ENCODE measurements around the gene RABL6. TPM values are rescaled to one million over a fixed set of nuclear protein-coding genes. Genes with fewer than 3 reads are reported as not detected.

Gene RABL6
- total RNA-seq, 1 donor from 2014 or later = 69.4 TPM

DNA sequence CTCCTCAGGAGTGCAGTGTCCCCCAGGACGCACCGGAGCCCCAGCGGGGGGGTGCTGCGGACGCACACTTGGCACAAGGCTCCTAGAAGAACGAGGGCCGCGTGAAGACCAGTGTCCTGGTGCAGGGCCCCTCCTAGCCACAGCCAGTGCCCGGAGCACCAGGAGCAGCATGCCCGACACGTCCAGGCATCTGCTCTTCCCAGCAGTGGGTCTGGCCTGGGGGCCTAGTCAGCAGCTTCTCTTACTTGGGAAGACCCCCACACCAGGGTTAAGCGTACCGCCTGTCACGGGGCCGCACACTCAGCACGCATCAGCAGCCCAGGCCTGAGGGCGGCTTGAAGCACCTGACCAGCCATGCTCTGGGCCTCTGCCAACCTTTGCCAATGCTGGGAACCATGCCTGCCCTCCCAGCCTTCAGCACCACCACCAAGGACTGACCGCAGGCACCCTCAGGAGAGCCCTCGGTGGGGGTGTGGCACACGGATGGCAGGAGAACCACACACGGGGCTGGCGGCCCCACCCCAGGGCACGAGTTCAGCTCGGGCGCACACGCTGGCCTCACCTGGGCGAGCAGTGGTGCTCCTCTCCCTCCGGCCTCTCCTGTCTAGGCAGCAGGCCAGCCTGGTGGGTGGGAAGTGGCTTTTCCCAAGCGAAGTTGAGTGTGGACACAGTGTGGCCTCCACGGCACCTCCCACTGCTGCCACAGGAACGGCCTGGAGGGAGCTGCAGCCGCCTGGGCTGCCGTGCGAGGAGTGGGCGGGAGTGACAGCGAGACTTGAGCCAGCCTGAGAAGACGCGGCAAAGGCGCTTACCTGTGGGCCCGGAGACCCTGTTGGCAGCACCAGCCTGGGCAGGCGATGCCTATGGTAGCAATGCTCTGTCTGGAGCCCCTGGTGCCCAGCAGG, 22.5 kb downstream of the RABL6 start:
- Histone ChIP-seq H3K4me2 (ENCODE audit: low read length) (no peak overlapping the region), H3K27me3 (ENCODE audit: insufficient read depth, low read length) (no peaks in the 10 kb centered on the region), H3K27ac (ENCODE audit: low read depth, low read length) (no peak overlapping the region), H3K9me3 (ENCODE audit: insufficient read depth, low read depth, low read length) (no peaks in the 10 kb centered on the region), H4K20me1 (ENCODE audit: insufficient read depth, low read length) (peaks cover 3% of the 10 kb centered on the region), H3K79me2 (ENCODE audit: insufficient read depth, low read length) (no peaks in the 10 kb centered on the region), H2AFZ (ENCODE audit: low read depth, low read length) (no peak overlapping the region), H3K4me1 (ENCODE audit: insufficient read depth, low read length) (no peaks in the 10 kb centered on the region), H3K4me3 (ENCODE audit: insufficient read depth, low read depth, low read length) (no peak overlapping the region), H3K9ac (ENCODE audit: low read length) (no peak overlapping the region), H3K36me3 (ENCODE audit: insufficient read depth, low read length) (peaks cover 2% of the 10 kb centered on the region)
- Mint-ChIP-seq H3K4me1 (ENCODE audit: low read depth, unreplicated experiment) (no peaks in the 10 kb centered on the region), H3K36me3 (ENCODE audit: low read depth, unreplicated experiment) (peaks cover 8% of the 10 kb centered on the region), H3K27me3 (ENCODE audit: low read depth, unreplicated experiment) (no peaks in the 10 kb centered on the region), H3K27ac (ENCODE audit: unreplicated experiment) (no peak overlapping the region), H3K9me3 (ENCODE audit: unreplicated experiment) (no peaks in the 10 kb centered on the region), H3K4me3 (ENCODE audit: unreplicated experiment) (no peak overlapping the region)
- FAIRE-seq (no peak), DNase-seq (ENCODE audit: low read depth) (no peak)
- no peak for TF ChIP-seq CTCF (IDR thresholded peaks at IDR 0.05; ENCODE audit: insufficient read depth, low read depth, low read length)

DNA sequence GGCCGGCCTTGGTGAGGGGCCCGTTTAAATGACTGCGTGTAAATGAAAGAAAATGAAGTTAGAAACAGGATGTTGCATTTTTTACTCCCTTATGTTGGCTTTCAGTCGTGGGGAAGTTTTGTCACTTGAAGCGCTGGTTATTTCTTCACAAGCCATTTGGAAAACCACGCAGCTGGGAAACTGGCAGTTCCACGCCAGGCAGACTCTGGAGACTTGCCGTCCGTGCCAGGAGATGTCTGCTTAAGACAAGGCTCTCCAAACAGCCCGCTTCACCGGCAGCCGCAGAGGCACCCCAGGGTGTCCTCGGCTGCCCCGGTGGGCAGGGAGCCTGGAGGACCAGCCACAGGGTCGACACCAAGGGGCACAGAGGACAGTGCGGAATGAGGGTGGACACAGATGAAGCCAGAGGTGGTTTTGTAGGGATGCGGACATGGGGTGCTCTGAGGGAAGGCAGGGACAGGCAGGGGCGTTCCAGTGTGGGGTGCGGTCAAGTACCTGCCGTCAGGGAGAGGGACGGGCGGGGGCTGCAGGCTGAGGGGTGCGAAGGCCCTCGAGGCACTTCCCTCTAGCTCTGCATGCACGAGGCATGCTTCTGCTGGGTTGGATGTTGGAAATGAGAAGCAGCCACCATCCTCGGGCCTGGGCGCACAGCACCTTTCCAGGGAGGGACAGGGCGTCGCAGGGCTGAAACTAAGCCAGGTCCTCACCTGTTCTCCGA, 23.4 kb downstream of the RABL6 start:
- no peaks in the 10 kb centered on the region for H3K36me3 ChIP-seq (ENCODE audit: insufficient read depth, low read length)

More for the DNA sequence above, 23.4 kb downstream of the RABL6 start:
- no peaks in the 10 kb centered on the region for H3K9me3 ChIP-seq (ENCODE audit: insufficient read depth, low read depth, low read length)
- no peak overlapping the region for H3K4me3 Mint-ChIP-seq (ENCODE audit: unreplicated experiment)
- H3K36me3 Mint-ChIP-seq (ENCODE audit: low read depth, unreplicated experiment) = peaks cover 8% of the 10 kb centered on the region
- H3K27ac Mint-ChIP-seq (ENCODE audit: unreplicated experiment) = no peak overlapping the region
- H3K4me2 ChIP-seq (ENCODE audit: low read length) = no peak overlapping the region
- no peak for TF ChIP-seq CTCF (IDR thresholded peaks at IDR 0.05; ENCODE audit: insufficient read depth, low read depth, low read length)
- no peak for TF ChIP-seq EZH2 (IDR thresholded peaks at IDR 0.05; ENCODE audit: insufficient read depth, low read length)
- no peak overlapping the region for H3K27ac ChIP-seq (ENCODE audit: low read depth, low read length)
- H3K4me3 ChIP-seq (ENCODE audit: insufficient read depth, low read depth, low read length) = no peak overlapping the region
- no peaks in the 10 kb centered on the region for H3K27me3 Mint-ChIP-seq (ENCODE audit: low read depth, unreplicated experiment)
- H3K79me2 ChIP-seq (ENCODE audit: insufficient read depth, low read length) = no peaks in the 10 kb centered on the region
- no peaks in the 10 kb centered on the region for H3K27me3 ChIP-seq (ENCODE audit: insufficient read depth, low read length)
- H2AFZ ChIP-seq (ENCODE audit: low read depth, low read length) = no peak overlapping the region
- no peaks in the 10 kb centered on the region for H3K4me1 Mint-ChIP-seq (ENCODE audit: low read depth, unreplicated experiment)
- no peaks in the 10 kb centered on the region for H3K4me1 ChIP-seq (ENCODE audit: insufficient read depth, low read length)
- no peak for FAIRE-seq
- H4K20me1 ChIP-seq (ENCODE audit: insufficient read depth, low read length) = peaks cover 3% of the 10 kb centered on the region
- no peaks in the 10 kb centered on the region for H3K9me3 Mint-ChIP-seq (ENCODE audit: unreplicated experiment)
- no peak overlapping the region for H3K9ac ChIP-seq (ENCODE audit: low read length)
- DNase-seq (ENCODE audit: low read depth) = no peak
